GM11168 (cell line): ENCODE results near the gene FBXO9.

Experiments used
- in situ Hi-C: fragments of 300-500 bp; cut with MboI; formaldehyde crosslinking; loops from one replicate; pipeline ENCODE4 v1.12.0; 2022; ENCODE audit warnings: low sequenced_read_pairs; ENCODE audit not compliant: unreplicated experiment

FBXO9 gene

GRCh38 chr6:53065266-53066076, at the start of gene FBXO9:
TSS of gene FBXO9 (plus strand) at chr6:53065404. CDS start at chr6:53065790, 386 bp downstream.
- in situ Hi-C loops: no loop called here

- in situ Hi-C loops: no loop called here
Observed at GRCh38 chr6:53015486-53015885, 49.7 kb upstream of the FBXO9 start.

- in situ Hi-C loops: no loop called here
Observed at GRCh38 chr6:53018446-53018845, 46.8 kb upstream of the FBXO9 start.

GRCh38 chr6:53020005-53020744, 45.0 kb upstream of the FBXO9 start:
- in situ Hi-C loops: no loop called here

GRCh38 chr6:53023323-53023722, 41.9 kb upstream of the FBXO9 start:
- in situ Hi-C loops: no loop called here

- in situ Hi-C loops: no loop called here
Observed at GRCh38 chr6:53026526-53026925, 38.7 kb upstream of the FBXO9 start.

GRCh38 chr6:53027131-53027718, 38.0 kb upstream of the FBXO9 start:
- in situ Hi-C loops: no loop called here

GRCh38 chr6:53028467-53028866, 36.7 kb upstream of the FBXO9 start:
- in situ Hi-C loops: no loop called here

- in situ Hi-C loops: no loop called here
Observed at GRCh38 chr6:53029257-53029656, 35.9 kb upstream of the FBXO9 start.

- in situ Hi-C loops: no loop called here
Observed at GRCh38 chr6:53029761-53030160, 35.4 kb upstream of the FBXO9 start.

- in situ Hi-C loops: no loop called here
Observed at GRCh38 chr6:53031281-53031680, 33.9 kb upstream of the FBXO9 start.

GRCh38 chr6:53032849-53033248, 32.4 kb upstream of the FBXO9 start:
- in situ Hi-C loops: no loop called here

GRCh38 chr6:53033764-53034163, 31.4 kb upstream of the FBXO9 start:
- in situ Hi-C loops: no loop called here

- in situ Hi-C loops: no loop called here
Observed at GRCh38 chr6:53035549-53036213, 29.5 kb upstream of the FBXO9 start.

GRCh38 chr6:53038141-53038540, 27.1 kb upstream of the FBXO9 start:
- in situ Hi-C loops: no loop called here

- in situ Hi-C loops: no loop called here
Observed at GRCh38 chr6:53038596-53038995, 26.6 kb upstream of the FBXO9 start.

GRCh38 chr6:53041356-53041755, 23.8 kb upstream of the FBXO9 start:
- in situ Hi-C loops: no loop called here

GRCh38 chr6:53042112-53042511, 23.1 kb upstream of the FBXO9 start:
- in situ Hi-C loops: no loop called here

- in situ Hi-C loops: no loop called here
Observed at GRCh38 chr6:53043581-53043980, 21.6 kb upstream of the FBXO9 start.

GRCh38 chr6:53044071-53044470, 21.1 kb upstream of the FBXO9 start:
- in situ Hi-C loops: no loop called here

- in situ Hi-C loops: no loop called here
Observed at GRCh38 chr6:53044572-53044971, 20.6 kb upstream of the FBXO9 start.
